Stimulated activated effector memory CD8-positive, alpha-beta T cell treated with anti-CD3 and anti-CD28 coated beads, Interleukin-12 subunit alpha, Interleukin-12 subunit beta, amount 100 ng/mL, for 72 hours (primary cell): ENCODE results near the gene FCN1.

ENCODE experiments used
- ATAC-seq: fragments of 150-1000 bp; cut with Tn5 transposase; 2 replicates; pipeline ENCODE4 v1.10.0; 2021
- DNase-seq, 2 donors: peaks; one replicate each; pipeline ENCODE4 v3.0.0; 2021 to 2022; ENCODE audit warnings: low spot score in 2 of 2
- H3K27ac Mint-ChIP-seq: one replicate; pipeline ENCODE4 v1.8.0; 2022; ENCODE audit warnings: mild to moderate bottlenecking, mixed read lengths
- H3K36me3 Mint-ChIP-seq: one replicate; pipeline ENCODE4 v1.8.0; 2022; ENCODE audit warnings: mild to moderate bottlenecking, mixed read lengths
- H3K4me1 Mint-ChIP-seq: one replicate; pipeline ENCODE4 v1.8.0; 2022; ENCODE audit warnings: mixed read lengths
- H3K4me3 Mint-ChIP-seq: one replicate; pipeline ENCODE4 v1.8.0; 2022; ENCODE audit warnings: mild to moderate bottlenecking, mixed read lengths
- H3K9me3 Mint-ChIP-seq: one replicate; pipeline ENCODE4 v1.8.0; 2022; ENCODE audit warnings: mixed read lengths

Gene FCN1

DNA sequence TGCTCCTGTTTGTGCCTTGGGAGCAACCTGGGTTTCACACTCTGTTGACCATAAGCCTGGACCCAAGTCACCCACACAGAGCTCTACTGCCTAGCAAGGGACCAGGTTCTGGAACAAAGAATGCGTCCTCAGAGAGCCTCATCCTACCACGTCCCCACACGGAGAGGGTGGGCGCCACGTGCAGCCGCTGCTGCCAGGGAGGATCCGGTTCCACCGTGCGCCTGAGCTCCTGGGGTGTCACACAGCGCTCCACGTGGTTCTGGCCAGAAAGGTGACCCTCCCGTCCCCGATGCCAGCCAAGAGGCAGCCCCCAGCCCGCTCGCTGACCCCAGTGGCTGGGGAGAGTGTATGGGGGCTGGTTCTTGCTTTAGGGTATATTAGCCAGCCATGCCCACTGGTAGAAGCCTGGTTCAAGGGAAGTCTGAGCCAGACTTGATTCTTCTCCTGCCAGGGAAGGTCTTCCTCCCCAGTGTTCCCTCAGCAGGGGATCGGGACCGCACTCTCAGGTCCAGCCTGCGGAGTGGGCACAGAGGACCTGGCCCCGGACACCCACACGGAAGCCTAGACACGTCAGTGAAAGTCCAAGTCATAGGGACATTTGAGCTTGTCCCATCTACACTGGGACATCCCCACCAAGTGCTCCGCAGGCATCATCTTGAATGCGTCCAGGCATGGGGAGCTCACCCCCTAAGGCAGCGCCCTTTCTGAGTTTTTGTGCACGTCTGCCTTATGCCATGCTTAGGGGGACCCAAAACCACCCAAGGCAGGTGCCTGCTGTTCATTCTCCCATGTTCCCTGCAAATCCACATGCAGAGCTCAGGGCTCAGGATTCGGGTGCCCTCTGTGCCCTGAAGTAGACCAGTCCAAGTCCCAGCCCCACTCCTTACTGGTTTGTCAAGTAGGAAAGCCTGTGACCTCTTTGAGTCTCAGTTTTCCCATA lies 2.4 kb downstream of the FCN1 start:
- Mint-ChIP-seq H3K4me3 (no peak overlapping the region), H3K4me1 (no peaks in the 10 kb centered on the region), H3K27ac (no peak overlapping the region), H3K9me3 (peaks cover 6% of the 10 kb centered on the region), H3K36me3 (no peaks in the 10 kb centered on the region)
- no peak for ATAC-seq
- no peak for DNase-seq

DNA sequence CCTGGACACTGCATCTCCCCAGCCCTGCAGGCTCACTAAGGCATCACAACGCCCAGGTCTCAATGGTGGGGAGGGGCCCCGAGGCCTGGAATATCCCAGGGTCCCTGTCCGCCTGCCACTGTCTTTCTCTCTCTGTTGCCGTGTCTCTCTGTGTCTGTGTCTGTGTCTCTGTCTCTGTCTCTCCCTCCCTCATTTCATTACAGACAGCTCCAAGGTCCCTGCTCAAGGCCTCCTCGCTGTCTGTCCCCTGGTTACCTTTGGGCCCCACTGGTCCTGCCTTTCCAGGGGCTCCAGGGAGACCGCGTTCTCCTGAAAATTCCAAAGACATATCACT lies 3.2 kb downstream of the FCN1 start:
- ATAC-seq (no peak), DNase-seq (no peak)
- H3K4me3 Mint-ChIP-seq = no peak overlapping the region
- H3K27ac Mint-ChIP-seq = no peak overlapping the region
- no peaks in the 10 kb centered on the region for H3K4me1 Mint-ChIP-seq
- peaks cover 2% of the 10 kb centered on the region for H3K9me3 Mint-ChIP-seq
- H3K36me3 Mint-ChIP-seq = no peaks in the 10 kb centered on the region

DNA sequence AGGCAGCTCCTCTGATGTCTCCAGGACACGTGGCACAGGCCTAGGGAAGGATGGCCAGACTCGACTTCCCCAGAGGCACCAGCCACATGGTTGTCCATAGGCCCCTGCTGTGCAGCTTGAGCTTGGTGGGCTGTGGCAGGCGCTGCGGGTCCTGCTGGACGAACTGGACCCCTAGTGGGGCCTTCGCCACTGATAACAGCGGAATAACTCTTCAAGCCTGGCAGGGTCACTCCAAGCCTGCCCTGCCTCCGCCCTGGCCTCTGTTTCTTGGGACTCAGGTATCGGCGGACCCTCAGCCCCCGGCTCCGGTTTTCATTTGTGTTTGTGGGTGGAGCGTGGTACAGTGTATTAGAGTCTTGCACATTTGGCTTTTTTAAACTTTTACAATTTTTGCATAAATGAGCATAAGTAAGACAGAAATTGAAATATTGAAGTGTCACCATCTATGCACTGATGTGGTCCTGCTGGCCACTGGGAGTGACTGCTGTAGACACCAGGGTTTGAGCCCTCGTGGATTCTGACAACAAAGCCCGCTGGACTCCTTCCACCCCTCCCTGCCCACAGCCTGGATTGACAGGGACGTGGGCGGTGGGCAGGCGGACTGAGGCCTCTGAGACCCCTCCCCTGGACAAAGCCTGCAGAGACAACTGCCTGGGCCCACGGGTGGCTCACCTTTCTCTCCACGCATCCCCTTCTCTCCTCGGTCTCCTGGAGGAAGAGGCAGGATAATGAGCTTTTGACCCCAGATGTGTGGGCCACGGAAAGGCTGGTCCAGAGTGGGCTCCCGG lies 3.8 kb downstream of the FCN1 start:
- ATAC-seq = no peak
- H3K4me3 Mint-ChIP-seq = no peak overlapping the region
- no peak overlapping the region for H3K27ac Mint-ChIP-seq
- H3K36me3 Mint-ChIP-seq = no peaks in the 10 kb centered on the region
- DNase-seq = no peak
- H3K9me3 Mint-ChIP-seq = peaks cover 2% of the 10 kb centered on the region
- H3K4me1 Mint-ChIP-seq = no peaks in the 10 kb centered on the region

DNA sequence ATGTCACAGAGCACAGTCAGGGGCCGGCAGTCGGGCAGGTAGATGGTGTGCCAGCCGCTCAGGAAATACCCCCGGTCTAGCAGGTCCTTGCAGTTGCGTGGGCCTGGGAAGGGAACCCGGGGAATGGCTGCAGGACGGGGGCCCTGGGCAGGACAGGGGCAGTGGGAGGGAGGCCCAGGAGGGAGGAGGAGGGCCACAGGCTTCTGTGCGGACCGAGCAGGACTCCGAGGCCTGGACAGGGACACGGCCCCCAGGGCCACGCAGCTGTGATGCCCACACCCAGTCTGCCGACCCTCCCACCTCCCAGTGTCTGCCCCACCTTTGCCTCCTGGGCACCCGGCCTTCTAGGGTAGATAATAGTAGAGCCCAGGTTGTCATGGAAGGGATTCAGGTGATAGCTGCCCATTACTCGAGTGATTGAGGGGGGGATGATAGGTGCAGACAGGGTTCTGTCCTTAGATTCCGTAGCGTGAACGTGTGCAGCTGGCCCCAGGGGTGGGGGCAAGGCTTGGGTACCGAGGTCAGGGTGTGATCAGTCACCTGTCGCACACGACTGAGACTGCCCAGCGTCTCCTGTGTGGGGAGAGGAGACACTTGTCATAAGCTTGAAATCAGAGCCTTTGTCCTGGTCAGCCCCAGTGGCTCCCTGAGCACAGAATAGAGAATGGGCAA lies 4.5 kb downstream of the FCN1 start:
- Mint-ChIP-seq H3K9me3 (no peaks in the 10 kb centered on the region), H3K27ac (no peak overlapping the region), H3K4me1 (no peaks in the 10 kb centered on the region), H3K4me3 (no peak overlapping the region), H3K36me3 (no peaks in the 10 kb centered on the region)
- DNase-seq (no peak), ATAC-seq (no peak)

DNA sequence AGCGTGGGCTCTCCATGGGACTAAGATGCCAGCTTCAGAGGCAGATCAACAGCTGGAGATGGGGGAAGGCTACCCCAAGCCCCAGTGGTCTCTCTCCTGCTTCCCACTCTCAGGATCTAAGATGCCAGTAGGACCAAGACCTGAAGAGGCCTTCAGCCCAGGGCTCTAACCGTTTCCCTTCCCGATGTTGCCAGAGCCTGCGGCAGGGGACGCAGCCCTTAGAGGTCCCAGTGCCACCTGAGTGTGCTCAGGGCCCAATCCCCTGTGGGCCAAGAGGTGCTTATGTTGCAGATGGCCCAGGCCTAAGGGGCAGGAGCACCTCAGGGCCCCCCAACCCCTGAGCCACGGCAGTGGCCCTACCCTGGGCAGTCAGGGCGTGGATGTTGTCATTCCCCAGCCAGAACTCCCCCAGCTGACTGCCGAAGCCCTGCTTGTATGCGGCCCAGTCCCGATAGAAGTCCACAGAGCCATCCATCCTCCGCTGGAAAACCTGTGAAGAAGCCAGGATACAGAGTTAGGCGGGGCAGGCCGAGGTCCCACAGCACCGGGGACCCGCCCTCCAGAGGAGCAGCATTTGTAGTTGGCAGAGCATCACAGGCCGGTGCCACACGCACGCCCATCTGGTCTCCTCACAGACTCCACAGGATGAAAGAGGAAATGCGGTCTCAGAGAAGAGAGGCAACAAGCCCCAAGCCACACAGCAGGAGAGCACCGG lies 5.4 kb downstream of the FCN1 start:
- H3K4me1 Mint-ChIP-seq = no peaks in the 10 kb centered on the region
- no peaks in the 10 kb centered on the region for H3K9me3 Mint-ChIP-seq
- H3K4me3 Mint-ChIP-seq = no peak overlapping the region
- no peak overlapping the region for H3K27ac Mint-ChIP-seq
- DNase-seq (no peak), ATAC-seq (no peak)
- H3K36me3 Mint-ChIP-seq = no peaks in the 10 kb centered on the region

DNA sequence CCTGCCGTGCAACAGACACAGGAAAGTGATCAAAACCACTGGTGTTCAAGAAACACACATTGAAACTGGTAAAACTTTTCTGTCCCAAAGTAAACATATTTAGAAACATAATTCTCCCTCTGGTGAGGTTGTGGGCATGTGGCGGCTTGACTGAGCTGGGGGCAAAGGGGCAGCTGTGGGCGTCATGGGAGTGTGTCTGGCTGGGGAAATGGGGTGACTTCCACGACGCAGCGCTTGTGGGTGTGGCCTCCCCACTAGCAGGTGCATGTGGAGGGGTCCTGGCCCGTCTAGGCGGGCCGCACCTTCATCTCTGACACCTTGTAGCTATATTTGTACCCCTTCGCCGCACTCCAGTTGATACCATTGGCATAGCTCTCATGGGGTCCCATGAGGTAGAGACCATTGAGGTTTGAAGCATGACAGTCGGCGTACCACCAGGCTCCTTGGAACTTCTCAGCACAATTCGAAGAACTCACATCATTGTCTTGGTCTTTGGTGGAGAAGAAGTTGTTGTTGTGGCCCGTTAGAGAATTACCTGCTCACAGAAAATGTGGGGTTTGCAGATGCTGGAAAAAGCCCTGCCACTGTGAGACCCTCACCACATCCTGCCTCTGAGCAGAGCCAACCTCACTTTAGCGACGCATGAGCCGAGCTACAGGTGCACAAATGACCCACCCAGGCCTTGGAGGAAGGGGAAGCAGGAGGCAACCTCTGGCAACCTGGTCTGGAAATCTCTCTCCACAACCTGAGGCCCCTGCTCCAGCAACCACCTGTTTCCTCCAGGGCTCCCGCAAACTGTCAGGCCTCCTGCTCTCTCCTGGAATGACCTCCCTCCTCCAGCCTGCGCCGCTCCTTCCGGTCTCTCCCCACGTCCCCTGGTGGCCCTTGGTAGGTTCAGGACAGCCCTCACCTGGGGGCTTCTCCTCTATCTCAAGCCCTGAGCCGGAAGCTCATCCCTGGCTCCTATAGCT lies 7.9 kb downstream of the FCN1 start:
- DNase-seq (no peak), ATAC-seq (no peak)
- H3K4me3 Mint-ChIP-seq = no peak overlapping the region
- no peaks in the 10 kb centered on the region for H3K9me3 Mint-ChIP-seq
- H3K27ac Mint-ChIP-seq = no peak overlapping the region
- H3K4me1 Mint-ChIP-seq = no peaks in the 10 kb centered on the region
- no peaks in the 10 kb centered on the region for H3K36me3 Mint-ChIP-seq

DNA sequence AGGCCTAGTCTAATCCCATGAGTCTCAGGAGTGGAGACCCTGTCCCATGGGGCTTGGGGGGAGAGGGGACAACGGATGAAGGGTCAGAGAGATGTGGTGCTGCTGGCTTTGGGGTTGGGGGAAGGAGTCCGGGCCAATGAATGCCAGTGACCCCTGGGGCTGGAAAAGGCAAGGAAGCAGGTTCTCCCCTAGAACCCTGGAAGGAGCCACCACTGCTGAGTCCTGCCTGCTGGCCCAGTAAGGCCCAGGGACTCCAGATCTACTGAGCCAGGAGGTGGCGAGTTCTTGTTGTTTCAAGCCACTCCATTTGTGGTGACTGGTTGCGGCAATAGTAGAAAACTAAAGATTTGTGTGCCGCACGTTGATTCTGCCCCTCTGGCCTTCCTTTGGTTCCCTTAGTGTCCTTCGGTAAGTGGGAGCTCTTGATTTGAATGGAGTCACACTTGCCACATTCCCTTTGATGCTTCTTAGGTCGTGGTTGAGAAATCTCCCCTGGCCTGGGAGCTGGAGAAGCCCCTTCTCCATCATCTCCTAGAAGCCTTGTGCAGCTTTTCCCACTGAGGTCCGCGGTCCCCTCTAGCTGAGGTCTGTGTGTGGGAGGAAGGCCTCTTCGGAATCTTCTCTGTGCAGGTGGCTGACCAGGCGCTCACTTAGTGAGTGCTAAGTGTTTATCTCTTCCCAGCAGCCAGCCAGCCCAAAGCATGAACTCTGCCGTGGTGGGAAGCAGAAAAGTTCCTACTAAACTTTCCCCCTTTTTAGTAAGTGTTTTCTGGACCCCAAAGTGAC lies 9.0 kb downstream of the FCN1 start:
- no peaks in the 10 kb centered on the region for H3K36me3 Mint-ChIP-seq
- no peak overlapping the region for H3K4me3 Mint-ChIP-seq
- DNase-seq = no peak
- ATAC-seq = no peak
- H3K4me1 Mint-ChIP-seq = no peaks in the 10 kb centered on the region
- H3K27ac Mint-ChIP-seq = no peak overlapping the region
- H3K9me3 Mint-ChIP-seq = no peaks in the 10 kb centered on the region

DNA sequence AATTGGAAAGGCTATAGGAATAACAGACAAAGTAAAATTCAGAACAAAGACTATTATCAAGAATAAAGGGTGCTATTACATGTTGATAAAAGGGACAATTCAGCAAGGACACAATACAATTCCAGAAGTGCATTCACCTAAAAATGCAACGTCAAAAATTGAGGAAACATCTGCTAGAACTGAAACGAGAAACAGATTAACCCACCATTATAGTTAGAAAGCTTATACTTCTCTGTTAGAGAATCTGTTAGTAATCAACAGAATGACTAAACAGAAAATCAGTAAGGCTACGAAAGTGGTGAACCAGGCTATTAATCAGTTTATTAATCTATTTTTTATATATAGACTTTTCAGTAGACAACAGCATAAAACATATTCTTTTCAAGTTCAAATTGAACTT lies 14.8 kb downstream of the FCN1 start:
- no peaks in the 10 kb centered on the region for H3K36me3 Mint-ChIP-seq
- no peak for ATAC-seq
- peaks cover 7% of the 10 kb centered on the region for H3K9me3 Mint-ChIP-seq
- no peak overlapping the region for H3K27ac Mint-ChIP-seq
- no peaks in the 10 kb centered on the region for H3K4me1 Mint-ChIP-seq
- no peak for DNase-seq
- H3K4me3 Mint-ChIP-seq = no peak overlapping the region

DNA sequence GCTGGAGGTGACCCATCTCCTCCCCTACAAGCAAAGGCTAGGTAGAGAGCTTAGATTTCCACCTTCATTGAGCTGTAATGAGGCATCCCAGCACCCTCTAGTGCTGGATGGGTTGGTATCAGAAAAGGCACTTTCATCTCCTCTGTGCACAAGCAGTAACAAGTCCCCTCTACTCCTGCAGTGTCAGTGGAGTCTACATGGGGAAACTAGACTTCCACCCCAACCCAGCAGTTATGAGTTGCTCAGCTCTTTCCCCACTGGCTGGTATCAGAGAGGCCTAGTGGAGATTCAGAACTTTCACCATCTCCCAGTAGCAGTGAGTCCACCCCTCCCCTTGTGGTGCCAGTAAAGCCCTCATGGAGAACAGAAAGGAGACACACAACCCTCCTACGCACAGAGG lies 17.9 kb downstream of the FCN1 start:
- Mint-ChIP-seq H3K4me1 (no peaks in the 10 kb centered on the region), H3K9me3 (peaks cover 7% of the 10 kb centered on the region), H3K4me3 (no peak overlapping the region), H3K36me3 (no peaks in the 10 kb centered on the region), H3K27ac (no peak overlapping the region)
- ATAC-seq (no peak), DNase-seq (peak in 1 of 2 donors; percentile 10)

DNA sequence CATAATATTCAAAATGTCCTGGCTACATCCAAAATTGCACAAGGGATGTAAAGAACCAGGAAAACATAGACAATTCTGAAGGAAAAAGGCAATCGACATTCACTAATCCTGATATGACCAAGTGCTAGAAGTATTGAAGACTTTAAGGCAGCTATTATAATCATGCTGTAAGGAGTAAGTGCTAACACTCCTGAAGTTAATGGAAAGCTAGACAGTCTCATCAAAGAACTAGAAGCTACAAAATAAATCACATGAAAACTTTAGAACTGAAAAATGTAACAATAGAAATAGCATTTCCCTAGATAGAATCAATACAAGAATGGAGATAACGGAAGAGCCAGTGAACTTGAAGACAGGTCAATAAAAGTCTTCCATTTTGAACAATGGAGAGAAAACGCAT lies 18.5 kb downstream of the FCN1 start:
- ATAC-seq (no peak), DNase-seq (no peak)
- H3K27ac Mint-ChIP-seq = no peak overlapping the region
- H3K4me1 Mint-ChIP-seq = no peaks in the 10 kb centered on the region
- no peak overlapping the region for H3K4me3 Mint-ChIP-seq
- H3K36me3 Mint-ChIP-seq = no peaks in the 10 kb centered on the region
- peaks cover 7% of the 10 kb centered on the region for H3K9me3 Mint-ChIP-seq

DNA sequence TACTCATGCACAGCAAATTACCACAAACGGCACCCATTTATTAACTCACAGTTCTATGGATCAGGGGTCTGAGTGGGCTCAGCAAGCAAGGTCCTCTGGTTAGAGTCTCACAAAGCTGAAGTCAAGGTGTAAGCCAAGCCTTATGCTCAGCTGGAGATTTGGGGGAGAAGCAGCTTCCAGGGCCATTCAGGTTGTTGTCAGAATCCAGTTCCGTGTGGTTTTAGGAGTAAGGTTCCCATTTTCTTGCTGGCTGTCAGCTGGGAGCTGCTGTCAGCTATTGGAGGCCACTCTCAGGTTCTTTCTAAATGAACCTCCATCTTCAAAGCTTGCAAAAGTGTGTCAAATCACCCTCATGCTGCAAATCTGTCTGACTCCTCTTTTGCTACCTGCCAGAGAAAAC lies 19.4 kb downstream of the FCN1 start:
- H3K36me3 Mint-ChIP-seq = no peaks in the 10 kb centered on the region
- DNase-seq (peak in 1 of 2 donors; percentile 20), ATAC-seq (no peak)
- peaks cover 7% of the 10 kb centered on the region for H3K9me3 Mint-ChIP-seq
- no peak overlapping the region for H3K4me3 Mint-ChIP-seq
- H3K4me1 Mint-ChIP-seq = no peaks in the 10 kb centered on the region
- no peak overlapping the region for H3K27ac Mint-ChIP-seq

DNA sequence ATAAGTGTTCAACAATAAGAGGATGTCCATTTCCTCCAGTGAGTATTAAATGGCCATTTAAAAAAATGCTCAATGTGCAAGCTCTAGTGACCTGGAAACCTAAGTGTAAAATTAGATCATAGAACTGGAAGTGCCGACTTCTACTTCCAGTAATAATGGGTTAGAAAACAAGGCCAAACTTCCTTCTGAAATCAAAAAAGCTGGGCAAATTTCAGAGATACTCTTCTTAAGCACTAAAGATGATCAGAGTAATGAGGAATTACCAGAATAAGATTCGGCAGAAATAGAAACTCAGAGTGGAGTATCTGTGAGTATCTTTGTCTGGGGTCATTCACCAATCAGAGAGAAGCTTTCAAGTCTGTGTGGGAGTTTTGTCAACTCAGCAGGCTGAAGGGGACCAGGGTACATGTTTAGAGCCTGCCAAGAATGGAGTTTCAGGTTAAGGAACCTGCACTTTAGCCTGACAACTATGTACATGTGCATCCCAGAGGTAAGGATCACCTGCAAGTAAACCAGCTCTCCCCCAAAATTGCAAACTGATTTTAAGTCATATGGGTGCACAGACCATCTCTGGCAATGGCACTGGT lies 20.0 kb downstream of the FCN1 start:
- ATAC-seq (no peak), DNase-seq (peak in 1 of 2 donors; percentile 18)
- Mint-ChIP-seq H3K9me3 (peaks cover 7% of the 10 kb centered on the region), H3K4me3 (no peak overlapping the region), H3K4me1 (no peaks in the 10 kb centered on the region), H3K36me3 (no peaks in the 10 kb centered on the region), H3K27ac (no peak overlapping the region)

DNA sequence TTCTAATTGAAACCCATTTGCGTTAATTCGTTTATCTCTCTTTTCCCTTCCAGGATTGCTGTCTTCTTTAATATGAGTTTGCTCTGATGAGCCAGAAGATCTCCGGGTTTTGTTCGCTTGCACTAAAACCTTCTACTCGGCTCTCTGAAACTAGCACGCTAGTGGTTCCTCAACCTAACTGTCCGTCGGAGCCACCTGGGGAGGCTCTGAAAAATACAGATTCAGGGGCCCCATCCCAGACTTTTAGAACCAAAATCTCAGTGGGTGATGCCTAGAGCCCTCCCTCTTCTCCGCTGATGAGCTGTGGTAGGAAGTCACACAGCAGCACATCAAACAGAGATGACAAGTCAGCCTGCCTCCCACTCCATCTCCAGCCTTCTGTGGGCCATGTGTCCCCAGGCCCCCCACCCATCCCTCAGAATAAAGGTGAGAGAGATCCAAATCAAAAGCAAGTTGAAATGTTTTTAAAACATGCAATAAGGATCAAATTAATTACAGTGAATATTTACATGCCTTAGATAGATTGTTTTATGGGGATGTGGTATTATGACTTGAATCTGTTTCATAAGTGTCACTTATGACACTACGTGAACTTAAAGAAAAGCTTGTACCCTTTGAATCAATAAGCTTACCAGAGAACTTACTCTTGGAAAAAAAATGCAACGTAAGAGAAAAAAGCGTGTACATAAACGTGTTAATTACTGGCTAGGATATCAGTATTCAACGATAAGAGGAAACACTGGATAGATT lies 20.7 kb downstream of the FCN1 start:
- Mint-ChIP-seq H3K27ac (no peak overlapping the region), H3K4me3 (no peak overlapping the region), H3K9me3 (peaks cover 7% of the 10 kb centered on the region), H3K4me1 (no peaks in the 10 kb centered on the region), H3K36me3 (no peaks in the 10 kb centered on the region)
- DNase-seq (no peak), ATAC-seq (no peak)
